ENCODE data around the gene SYCP2.

Gene SYCP2

GRCh38 chr20:59944726-59945125 is 11.3 kb upstream of the SYCP2 start:
- DNase-seq: no peak

DNA sequence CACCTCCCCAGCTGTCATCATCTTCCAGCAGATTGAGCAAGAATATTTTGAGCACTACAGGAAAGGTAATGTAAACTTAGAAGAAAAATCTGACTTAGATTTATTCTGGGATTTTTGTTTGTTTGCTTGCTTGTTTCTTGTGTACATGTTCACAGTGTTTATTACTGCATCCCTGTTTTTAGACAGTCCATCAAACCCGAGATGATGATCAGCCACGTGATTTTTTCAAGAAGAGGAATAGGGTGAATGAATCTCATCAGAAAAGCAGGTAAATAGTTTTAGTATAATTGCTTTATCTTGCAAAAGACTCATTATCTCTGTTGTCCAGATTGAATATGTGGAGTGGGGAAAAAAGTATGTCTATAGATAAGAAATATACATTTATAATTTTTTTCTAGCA is 8.8 kb upstream of the SYCP2 start:
- DNase-seq: no peak

GRCh38 chr20:59940956-59941294 is 7.5 kb upstream of the SYCP2 start:
- DNase-seq: no peak

- DNase-seq: peak; percentile 79 to 94 (median 80)
Observed at GRCh38 chr20:59940129-59940955, 6.9 kb upstream of the SYCP2 start, which contains the start of the genes FAM217B and PPP1R3D. Gene FAM217B (plus strand): TSS chr20:59940389. CDS start chr20:59943944, 3,555 bp downstream. Gene PPP1R3D (minus strand): TSS chr20:59940305. CDS start chr20:59939931, 374 bp downstream.

GRCh38 chr20:59939879-59940128 is 6.4 kb upstream of the SYCP2 start:
- peak in 1 of 5 donors; percentile 8 for DNase-seq

DNA sequence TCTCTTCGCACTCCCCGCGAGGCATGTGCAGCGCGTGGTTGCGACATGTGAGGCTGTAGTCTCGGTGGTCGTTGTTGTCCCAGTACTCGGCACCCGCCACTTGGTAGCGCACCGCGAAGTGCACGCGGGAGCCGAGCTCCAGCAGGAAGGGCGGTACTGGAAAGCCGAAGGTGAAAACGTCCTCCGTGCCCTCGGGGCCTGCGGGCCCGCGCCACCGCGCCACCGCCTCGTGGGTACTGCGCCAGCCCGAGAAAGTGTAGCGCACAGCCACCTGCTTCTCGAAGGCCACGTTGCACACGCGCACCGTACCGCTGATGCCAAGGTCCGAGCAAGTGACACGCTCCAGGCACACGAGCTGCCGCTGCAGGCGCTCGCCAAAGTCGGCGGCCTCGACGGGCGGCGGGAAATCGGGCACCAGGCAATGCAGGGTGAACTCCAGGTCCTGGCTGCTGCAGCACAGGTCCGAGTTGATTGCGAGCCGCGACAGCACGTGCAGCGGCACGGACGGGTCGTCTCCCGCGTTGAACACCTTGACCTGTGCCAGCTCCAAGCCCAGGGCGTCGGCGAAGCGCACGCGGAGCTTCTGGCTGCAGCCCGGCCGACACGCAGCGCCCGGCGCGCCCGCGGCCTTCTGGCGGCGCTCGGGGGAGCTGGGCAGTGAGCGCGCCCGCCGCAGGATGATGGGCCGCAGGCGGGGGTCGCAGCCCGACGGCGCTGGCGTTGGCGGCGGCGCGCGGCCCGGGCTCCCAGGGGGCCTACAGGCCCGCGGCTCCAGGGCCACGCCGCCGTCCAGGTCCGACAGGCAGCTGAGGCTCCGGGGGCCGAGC is 5.8 kb upstream of the SYCP2 start:
- DNase-seq: peak in 2 of 5 donors; percentile 4 to 10

- no peak for DNase-seq
Observed at GRCh38 chr20:59938696-59939051, 5.2 kb upstream of the SYCP2 start.

DNA sequence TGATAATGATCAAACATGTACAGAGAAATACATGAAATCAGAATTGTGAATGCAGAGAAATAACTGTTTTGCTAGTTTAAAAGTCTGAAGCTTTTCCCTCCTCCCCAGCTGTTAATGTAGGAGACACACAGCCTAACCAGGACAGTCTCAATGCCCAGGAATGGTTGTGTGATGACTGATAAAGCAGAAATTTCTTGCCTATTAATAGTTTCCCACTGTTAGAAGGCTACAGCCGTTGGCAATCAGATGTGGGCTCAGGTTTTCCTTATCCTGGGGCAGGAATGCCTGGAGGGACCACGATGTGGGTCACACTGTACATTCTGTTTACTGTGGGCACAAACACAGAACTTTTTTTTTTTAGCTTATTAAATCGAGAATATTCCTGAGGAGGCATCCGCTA is 4.8 kb upstream of the SYCP2 start:
- DNase-seq: no peak

DNA sequence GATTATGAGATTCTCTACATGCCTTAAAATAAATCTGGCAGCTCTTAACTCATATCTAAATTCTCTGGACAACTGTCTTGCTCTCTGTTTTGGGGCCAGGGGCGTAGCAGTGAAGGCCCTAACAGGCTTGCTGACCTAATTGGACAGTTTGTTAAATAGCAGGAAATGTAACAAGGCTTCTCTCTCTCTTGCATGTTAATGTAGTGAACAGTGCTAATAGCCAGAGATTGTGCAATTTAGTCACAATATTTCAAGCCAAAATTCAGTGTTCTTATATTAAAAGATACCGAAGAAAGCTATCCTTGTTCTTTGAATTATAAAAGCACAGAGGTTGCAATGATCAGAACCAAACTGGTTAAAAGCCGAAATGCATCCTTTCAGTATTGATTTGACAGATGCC is 3.7 kb upstream of the SYCP2 start:
- DNase-seq: no peak

GRCh38 chr20:59936409-59936808 is 3.0 kb upstream of the SYCP2 start:
- no peak for DNase-seq

- no peak for DNase-seq
Observed at GRCh38 chr20:59935457-59936185, 2.2 kb upstream of the SYCP2 start.

- DNase-seq: peak; percentile 62 to 75 (median 70)
Observed at GRCh38 chr20:59933849-59934585, 580 bp upstream of the SYCP2 start.

GRCh38 chr20:59932616-59933295 is 681 bp downstream of the SYCP2 start:
- peak in 1 of 5 donors; percentile 8 for DNase-seq

- no peak for DNase-seq
Observed at GRCh38 chr20:59931511-59932312, 1.7 kb downstream of the SYCP2 start.

GRCh38 chr20:59925899-59926298 is 7.5 kb downstream of the SYCP2 start:
- no peak for DNase-seq

GRCh38 chr20:59925359-59925758 is 8.1 kb downstream of the SYCP2 start:
- DNase-seq: no peak

DNA sequence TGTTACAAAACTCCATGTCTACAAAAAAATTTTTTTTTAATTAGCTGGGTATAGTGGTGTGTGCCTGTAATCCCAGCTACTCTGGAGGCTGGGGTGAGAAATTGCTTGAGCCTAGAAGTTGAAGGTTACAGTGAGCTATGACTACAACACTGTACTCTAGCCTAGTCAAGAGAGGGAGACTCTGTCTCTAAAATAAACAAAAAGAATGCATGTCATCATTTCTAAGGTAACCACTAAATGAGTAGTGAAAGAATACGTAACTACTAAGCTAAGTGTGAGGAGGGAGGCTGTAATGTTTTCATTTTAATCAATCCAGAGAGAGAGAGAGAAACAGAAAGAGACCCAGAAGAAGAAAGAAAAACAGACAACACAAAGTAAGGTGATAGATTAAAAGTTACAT is 9.9 kb downstream of the SYCP2 start:
- no peak for DNase-seq

DNA sequence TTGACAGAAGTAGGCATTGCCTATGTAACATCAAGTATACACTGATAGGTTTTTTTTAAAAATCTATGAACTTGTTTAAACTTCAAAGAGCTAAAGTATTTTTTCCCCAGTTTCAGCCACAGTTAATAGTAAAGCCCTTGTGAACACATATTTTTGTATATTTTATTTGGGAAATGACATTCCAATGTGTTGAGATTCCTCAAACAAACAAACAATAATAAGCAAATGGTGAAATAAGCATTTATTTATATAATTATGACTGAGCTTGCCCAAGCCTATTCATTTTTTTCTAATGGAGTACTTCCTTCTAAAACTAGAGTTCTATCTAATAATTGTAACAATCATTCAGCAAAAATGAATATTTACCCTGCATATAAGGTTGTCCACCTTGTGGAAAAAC is 12.5 kb downstream of the SYCP2 start:
- no peak for DNase-seq

- no peak for DNase-seq
Observed at GRCh38 chr20:59912609-59913008, 20.8 kb downstream of the SYCP2 start.

- DNase-seq: no peak
Observed at GRCh38 chr20:59911041-59911440, 22.4 kb downstream of the SYCP2 start.

DNA sequence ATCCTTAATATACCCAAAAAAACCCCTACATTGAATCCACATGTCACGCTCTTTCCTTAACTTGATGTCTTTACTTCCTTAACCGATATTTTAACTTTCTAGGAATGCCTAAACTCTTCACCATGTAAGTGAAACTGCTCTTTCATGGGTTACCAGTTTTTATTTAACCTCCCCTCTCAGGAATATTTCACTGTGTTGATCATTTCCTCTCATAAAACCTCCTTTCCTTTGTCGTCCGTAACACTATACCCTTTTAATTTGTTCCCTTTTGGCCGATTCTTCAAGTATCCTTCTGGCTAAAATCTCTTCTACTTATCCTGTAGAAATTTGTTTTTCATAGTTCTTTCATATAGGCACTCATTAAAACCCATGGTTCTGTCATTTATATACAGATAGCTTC is 24.6 kb downstream of the SYCP2 start:
- DNase-seq: no peak

Data from T-helper 1 cell (primary cell).